GM12873 (cell line): ENCODE data around the gene AFTPH.

Experiments
- TF ChIP-seq, protein P1 (sequence below): IDR thresholded peaks from 2 replicates; pipeline ENCODE4 v1.5.1; 2012; ENCODE audit warnings: low read depth, mild to moderate bottlenecking, moderate library complexity, low read length, control low read depth; ENCODE audit not compliant: insufficient read depth; ENCODE audit errors: missing control alignments

Gene AFTPH

DNA sequence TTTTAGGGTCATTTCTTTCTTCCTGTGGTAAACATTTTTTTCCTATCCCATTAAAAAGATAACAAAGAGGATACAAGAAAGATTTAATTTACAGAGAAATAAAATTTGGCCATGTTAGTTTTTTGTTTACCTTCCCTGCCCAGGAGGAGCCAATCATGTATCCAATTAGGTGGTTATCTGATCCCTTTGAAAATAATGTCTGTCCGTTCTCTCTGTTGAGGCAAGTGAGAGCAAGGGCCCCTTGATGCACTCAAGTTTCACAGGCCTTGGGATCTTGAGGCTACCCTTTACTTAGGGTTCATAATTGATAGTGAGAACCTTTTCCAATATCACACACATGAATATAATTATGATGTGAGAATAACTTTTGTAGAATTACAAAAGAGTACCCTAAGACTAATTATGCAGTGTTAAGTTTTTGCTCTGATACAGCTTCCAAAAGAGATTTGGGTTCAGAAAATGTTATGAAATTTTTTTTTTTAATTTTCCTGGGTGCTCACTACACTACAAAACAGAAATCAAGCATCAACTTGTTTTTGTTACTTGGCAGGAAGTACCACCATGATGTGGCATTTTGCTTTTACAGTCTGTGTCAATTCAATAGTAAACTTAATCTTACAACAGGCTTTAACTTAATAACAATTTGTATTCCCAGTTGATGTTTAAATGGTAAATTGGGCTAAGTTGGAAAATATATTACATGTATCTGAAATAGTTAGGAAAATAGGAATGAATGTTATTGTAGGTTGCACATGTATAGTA is 42.0 kb downstream of the AFTPH start:
- TF ChIP-seq, protein P1, sequence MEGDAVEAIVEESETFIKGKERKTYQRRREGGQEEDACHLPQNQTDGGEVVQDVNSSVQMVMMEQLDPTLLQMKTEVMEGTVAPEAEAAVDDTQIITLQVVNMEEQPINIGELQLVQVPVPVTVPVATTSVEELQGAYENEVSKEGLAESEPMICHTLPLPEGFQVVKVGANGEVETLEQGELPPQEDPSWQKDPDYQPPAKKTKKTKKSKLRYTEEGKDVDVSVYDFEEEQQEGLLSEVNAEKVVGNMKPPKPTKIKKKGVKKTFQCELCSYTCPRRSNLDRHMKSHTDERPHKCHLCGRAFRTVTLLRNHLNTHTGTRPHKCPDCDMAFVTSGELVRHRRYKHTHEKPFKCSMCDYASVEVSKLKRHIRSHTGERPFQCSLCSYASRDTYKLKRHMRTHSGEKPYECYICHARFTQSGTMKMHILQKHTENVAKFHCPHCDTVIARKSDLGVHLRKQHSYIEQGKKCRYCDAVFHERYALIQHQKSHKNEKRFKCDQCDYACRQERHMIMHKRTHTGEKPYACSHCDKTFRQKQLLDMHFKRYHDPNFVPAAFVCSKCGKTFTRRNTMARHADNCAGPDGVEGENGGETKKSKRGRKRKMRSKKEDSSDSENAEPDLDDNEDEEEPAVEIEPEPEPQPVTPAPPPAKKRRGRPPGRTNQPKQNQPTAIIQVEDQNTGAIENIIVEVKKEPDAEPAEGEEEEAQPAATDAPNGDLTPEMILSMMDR = no peak

DNA sequence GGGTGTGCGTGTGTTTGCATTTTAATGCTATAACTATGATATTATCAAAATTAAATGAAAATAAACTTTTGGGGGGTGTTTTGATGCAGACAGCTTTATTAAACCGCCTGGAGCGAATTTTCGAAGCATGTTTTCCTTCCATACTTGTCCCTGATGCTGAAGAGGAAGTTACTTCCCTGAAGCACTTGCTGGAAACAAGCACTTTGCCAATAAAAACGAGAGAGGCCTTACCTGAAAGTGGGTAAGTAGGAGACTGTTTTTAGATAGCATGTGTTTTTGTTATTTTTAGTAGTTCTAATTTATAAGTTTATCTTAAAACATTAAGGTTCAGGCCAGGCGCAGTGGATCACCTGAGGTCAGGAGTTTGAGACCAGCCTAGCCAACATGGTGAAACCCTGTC is 43.3 kb downstream of the AFTPH start:
- TF ChIP-seq, protein P1 = no peak

DNA sequence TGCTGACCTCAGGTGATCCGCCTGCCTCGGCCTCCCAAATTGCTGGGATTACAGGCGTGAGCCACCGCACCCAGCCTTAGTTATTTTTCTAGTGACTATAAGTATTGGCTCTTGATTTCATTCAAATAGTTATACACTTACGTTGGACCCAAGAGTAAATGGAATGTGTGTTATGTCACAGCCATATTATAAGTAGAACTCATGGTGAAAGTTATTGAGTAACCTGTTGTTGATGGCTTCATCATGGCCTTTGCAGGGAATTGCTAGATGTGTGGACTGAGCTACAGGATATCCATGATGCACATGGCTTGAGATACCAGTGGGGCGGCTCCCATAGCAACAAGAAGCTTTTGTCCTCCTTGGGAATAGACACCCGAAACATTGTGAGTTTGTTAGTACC is 44.7 kb downstream of the AFTPH start:
- TF ChIP-seq, protein P1 = no peak

DNA sequence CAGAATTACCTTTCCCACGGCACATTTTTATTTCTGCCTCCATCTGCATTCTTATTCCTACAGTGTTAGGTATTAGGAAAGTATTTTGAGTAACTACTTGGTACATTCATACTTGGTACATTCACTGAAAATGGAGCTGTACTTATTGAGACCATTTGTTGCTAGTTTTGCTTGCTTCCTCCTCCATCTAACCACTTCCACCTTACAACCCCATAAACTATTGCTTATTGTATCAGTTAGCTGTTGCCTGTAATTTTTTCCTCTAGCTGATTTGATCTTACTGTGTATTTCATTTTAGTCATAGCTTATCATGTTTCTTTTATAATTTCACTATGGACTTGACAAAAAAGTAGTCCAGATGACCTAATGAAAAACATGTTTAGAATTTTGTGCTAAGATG is 50.7 kb downstream of the AFTPH start:
- TF ChIP-seq, protein P1 = no peak

DNA sequence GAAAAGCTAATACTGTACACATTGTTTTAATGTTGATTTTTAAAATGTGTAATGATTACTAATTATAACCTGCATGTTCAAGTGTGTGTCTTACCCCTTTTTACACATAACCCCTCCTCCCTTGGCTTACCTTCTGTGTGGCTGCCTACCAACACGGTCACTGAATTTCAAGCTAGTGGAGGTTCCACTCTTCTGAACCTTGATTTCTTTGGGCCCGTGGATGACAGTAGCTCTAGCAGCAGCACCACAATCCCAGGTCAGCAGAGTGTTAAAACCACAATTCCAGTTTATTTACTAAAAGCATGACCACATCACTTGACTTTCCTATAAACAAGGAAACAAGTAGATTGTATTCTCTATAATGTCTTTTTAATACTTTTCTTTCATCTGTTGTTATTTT is 56.9 kb downstream of the AFTPH start:
- TF ChIP-seq, protein P1 = no peak

GRCh38 chr2:64581777-64582539 is 57.8 kb downstream of the AFTPH start:
- TF ChIP-seq, protein P1 = no peak

- TF ChIP-seq, protein P1 = no peak
Observed at GRCh38 chr2:64582774-64583340, 58.7 kb downstream of the AFTPH start.
